Stimulated activated CD8-positive, alpha-beta memory T cell treated with anti-CD3 and anti-CD28 coated beads, Interleukin-12 subunit alpha, Interleukin-12 subunit beta, amount 100 ng/mL, for 4 hours (primary cell): ENCODE data around the gene PSMD12.
"Not testable (repeated sequence)": the region's sequence is repeated elsewhere in the genome, so short reads cannot be mapped to it uniquely, and the experiment has no call there.

ENCODE experiments used
- DNase-seq: peaks from one replicate; pipeline ENCODE4 v3.0.0-alpha.2; 2020; ENCODE audit warnings: low read depth

The PSMD12 gene

DNA sequence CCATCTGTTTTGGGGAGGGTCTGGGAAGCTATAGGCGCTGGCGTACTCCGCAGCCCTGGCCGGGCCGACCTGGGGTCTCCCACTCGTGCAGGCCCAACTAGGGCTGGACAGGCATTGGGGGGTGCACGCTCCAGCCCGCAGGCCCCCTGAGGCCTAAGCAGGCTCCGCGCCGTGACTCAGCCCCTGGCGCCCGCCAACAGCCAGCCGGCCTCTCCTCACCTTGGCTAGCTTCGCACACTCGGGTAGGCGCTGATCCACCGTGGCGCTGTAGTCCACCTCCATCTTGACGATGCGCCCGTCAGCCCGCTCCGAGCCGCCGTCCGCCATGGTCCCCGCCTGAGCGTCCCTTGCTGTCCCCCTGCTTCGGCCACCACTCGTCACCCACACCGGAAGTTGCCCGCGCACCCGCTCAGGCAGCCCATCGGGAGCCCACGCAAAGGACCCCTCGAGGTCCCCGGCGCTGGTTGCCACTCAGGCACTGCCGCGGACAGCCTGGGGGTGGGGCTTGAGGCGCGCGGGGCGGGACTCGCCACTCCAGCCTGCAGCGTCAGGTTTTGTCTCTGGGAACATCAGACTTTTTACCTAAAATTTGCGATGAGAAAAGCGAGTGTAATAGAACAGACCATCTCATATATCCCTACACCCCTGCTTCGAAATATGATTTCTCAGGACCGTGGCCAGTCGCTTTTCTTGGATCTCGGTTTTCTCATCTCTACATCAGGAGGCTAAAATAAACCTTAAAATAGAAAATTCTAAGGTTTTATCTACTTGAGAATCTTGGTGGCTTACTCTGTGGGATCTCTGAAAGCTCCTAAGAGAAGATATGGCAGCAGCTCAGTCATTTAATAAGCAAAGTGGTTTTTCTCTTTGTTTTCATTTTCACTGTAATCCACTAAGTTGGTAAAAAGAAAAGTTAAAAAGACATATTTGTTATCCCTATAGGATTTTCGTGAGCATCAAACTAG lies at the start of gene PSMD12:
Gene PSMD12 (minus strand): TSS at position 385 of the 965 bp plus-strand sequence. CDS start 58 bp downstream, at position 327.
- DNase-seq: peak; percentile 90

- DNase-seq: no peak
Measured at GRCh38 chr17:67415291-67415690, 48.9 kb upstream of the PSMD12 start.

DNA sequence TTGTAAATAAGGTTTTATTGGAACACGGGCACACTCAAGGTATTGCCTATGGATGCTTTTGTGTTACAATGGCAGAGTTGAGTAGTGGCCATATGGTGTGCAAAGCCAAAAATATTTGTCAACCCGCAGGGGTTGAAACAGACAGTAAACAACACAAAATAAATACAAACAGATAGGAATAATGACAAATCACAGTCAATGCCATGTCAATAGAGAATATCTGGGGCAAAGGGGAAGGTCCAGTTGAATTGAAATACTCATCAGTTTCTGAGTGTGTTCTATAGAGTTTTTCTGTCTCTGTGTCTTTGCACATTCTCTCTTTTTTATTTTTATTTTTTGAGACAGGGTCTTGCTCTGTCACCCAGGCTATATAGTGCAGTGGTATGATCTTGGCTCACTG lies 48.2 kb upstream of the PSMD12 start:
- no peak for DNase-seq

- no peak for DNase-seq
Measured at GRCh38 chr17:67414130-67414529, 47.8 kb upstream of the PSMD12 start.

DNA sequence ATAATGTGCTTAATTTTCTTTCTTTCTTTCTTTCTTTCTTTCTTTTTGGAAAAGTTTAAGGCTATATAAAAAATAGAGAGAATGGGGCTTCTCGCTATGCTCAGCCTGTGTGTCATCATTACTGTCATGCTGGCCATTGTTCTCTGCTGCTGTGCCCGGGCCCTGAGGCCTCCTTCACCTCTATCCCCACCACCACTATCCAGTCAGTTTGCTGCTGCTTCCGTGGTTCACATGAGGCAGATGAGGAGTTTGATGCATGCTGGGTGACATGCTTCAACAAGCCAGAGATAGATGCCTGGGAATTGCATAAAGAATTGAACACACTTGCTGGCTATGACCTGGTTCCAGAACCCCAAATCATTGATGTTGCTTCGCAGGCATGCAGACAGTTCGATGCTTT lies 47.0 kb upstream of the PSMD12 start:
- no peak for DNase-seq

DNA sequence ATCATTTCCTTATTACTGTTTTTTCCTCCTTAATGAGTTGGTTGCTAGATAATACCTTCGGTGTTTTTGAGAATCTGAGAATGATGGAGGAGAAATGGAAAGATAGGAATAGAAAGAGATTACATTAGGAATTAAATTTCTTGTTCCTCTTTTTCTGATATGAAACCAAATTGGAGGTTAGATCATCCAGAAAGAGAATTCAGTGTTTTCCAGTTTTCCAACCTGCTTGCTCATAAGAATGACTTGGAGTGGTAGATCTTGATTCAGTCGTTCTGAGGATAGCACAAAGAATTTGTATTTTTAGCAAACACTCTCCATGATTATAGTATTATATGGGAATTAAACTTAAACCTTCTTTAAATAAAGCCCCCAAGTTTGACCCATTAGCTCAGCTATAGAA lies 46.6 kb upstream of the PSMD12 start:
- DNase-seq: no peak

- DNase-seq: no peak
Measured at GRCh38 chr17:67412032-67412431, 45.7 kb upstream of the PSMD12 start.

DNA sequence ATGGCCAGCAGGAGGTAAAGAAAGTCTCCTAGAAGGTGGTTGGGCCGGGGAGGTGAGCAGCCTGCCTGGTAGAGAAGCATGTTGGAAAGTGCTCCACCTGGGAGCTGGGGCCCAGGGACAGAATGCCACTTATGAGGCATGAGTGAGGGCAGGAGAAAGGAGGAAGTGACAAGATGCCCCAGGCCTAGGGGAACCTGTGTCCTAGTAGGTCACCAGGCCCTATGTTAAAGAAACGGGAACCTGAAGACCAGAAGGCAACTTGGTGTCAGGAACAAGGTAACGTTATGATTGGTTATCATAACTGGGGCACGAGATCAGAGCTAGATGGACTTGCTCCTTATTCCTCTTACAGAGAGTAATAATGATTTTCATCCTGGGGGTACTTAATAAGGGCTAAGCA lies 45.0 kb upstream of the PSMD12 start:
- DNase-seq: no peak

GRCh38 chr17:67408455-67408830 lies 42.1 kb upstream of the PSMD12 start:
- DNase-seq: not testable (repeated sequence)

GRCh38 chr17:67403483-67403882 lies 37.1 kb upstream of the PSMD12 start:
- DNase-seq: no peak

DNA sequence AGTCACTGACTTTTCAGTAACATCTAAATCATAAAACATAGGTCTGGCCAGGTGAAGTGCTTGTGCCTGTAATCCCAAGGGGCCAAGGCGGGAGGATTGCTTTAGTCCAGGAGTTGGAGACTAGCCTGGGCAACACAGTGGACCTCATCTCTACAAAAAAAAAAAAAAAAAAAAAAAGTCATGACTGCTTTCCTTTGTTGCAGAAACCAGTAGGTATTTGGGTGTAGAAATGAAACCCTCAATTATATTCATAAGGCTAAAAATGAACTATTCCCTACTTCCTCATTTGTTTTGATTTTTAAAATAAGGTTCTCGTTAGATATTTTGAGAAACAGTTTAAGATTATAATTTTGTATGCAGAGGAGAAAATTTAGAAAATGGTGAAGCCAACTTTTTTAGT lies 36.7 kb upstream of the PSMD12 start:
- no peak for DNase-seq

- DNase-seq: no peak
Measured at GRCh38 chr17:67401598-67402504, 35.5 kb upstream of the PSMD12 start.

DNA sequence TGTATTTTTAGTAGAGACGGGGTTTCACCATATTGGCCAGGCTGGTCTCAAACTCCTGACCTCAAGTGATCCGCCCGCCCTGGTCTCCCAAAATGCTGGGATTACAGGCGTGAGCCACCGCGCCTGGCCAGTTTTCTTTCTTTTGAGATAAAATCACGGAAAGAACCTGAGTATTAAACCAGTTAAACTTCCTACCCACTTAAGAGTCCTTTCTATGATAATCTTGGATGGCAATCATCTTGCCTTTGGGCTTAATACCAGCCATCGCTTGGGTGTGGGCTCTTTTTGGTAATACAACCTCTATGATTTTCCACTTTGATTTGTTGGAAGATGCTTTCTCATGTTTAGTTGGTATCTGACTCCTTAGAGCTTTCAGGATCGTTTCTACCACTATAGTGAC lies 34.7 kb upstream of the PSMD12 start:
- no peak for DNase-seq

GRCh38 chr17:67400193-67400592 lies 33.8 kb upstream of the PSMD12 start:
- DNase-seq: no peak

GRCh38 chr17:67399676-67400075 lies 33.3 kb upstream of the PSMD12 start:
- no peak for DNase-seq

DNA sequence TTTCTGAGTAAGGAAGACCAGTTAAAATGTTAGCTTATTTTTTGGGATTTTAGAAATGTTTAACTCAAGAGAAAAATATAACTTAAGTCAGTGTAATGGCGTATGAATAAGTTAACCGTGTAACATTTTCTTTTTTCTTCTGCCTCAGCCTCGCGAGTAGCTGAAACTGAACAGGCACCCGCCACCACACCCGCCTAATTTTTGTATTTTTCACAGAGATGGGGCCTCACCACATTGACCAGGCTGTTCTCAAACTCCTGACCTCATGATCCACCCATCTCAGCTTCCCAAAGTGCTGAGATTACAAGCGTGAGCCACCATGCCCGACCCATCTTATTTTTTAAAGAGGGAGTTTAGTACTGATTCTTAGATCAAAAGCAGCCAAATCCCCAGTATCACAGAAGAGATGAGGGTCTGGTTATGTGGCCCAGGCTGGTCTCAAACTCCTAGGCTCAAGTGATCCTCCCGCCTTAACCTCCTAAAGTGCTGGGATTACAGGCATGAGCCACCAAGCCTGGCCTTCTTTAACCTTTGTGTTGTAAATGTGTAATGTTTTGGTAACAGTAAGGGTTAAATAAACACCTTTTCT lies 27.5 kb upstream of the PSMD12 start:
- no peak for DNase-seq

DNA sequence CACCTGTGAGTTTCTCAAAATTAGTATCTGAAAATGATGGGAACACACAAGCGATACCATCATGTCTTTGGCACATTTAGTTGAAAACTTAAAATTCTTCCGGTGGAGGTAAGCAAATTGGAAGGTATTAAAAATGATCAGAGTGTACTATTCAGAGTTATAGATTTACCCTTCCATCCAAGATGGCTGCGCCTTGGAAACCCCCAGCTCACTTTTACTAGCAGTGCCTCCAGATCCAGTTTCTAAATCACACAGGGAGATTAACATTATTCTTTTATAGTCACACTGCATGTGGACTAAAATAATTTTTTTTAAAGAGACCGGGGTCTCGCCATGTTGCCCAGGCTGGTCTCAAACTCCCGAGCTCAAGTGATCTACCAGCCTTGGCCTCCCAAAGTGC lies 25.7 kb upstream of the PSMD12 start:
- DNase-seq: no peak

DNA sequence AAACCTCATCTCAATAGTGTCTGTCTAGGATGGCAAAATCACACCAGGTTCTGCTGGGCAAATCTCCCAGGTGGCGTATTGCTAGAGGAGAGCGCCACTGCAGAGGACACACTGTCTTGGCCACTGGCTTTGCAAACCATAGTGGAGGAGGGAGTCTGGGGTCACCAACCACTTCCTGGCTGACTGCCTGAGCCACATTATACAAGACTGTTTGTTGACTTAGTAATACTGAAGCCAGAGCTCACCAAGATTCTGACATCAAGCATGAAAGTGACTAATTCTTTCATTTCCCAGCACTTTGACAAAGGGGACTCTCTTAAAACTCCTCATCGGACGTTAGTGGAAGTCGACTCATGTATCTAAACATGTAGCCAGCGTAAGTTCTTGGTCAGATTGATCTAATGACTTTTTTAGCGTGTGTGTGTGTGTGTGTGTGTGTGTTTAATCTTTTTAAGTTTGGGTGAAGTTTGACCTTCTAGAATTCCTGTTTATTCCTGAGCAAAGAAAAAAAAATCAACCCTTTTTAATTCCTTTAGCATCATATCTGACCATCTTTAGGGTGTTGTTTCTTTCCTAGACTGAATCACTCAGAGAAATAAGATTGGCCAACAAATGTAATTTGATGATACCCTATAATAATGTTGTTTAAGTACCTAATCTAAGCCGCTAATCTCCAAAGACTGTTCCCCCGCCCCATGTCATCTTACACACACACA lies 24.4 kb upstream of the PSMD12 start:
- DNase-seq: peak; percentile 41

DNA sequence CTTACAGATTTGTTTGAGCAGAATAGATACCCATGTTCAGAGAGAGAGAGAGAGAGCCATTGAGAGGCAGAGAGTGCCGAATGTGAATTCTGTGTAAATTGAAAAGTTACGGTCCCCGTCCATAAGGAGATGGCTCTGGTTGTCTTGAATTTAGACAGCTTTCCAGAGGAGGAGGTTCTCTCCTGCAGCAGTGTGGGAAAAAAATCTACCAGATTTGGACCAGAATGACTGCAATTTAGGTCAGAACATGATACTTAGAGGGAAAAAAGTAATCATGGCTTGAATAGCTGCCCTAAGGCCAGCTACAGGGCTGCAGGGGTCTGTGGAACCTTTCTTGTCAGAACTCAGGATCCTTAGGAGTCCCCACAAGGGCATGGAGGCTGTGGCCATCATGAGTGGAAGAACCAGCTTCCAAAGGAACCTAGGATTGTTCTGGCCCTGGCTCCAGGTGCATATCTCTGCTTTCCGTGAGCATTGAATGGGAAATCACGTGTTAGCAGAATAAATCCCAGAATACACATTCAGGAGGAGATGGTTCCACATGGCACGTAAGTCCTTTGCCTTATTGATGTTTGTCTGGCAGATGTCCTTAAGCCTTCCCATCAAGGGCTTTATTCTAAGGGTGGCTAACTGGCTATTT lies 23.7 kb upstream of the PSMD12 start:
- DNase-seq: no peak

- DNase-seq: no peak
Measured at GRCh38 chr17:67388986-67389385, 22.6 kb upstream of the PSMD12 start.

- DNase-seq: not testable (repeated sequence)
Measured at GRCh38 chr17:67388536-67388935, 22.2 kb upstream of the PSMD12 start.
